Measurements from ENCODE around the gene CDK11B. TPM values are rescaled to one million over a fixed set of nuclear protein-coding genes. Genes with fewer than 3 reads are reported as not detected.

Gene CDK11B
- total RNA-seq: 10.5 and 11.8 TPM in 2 replicates

DNA sequence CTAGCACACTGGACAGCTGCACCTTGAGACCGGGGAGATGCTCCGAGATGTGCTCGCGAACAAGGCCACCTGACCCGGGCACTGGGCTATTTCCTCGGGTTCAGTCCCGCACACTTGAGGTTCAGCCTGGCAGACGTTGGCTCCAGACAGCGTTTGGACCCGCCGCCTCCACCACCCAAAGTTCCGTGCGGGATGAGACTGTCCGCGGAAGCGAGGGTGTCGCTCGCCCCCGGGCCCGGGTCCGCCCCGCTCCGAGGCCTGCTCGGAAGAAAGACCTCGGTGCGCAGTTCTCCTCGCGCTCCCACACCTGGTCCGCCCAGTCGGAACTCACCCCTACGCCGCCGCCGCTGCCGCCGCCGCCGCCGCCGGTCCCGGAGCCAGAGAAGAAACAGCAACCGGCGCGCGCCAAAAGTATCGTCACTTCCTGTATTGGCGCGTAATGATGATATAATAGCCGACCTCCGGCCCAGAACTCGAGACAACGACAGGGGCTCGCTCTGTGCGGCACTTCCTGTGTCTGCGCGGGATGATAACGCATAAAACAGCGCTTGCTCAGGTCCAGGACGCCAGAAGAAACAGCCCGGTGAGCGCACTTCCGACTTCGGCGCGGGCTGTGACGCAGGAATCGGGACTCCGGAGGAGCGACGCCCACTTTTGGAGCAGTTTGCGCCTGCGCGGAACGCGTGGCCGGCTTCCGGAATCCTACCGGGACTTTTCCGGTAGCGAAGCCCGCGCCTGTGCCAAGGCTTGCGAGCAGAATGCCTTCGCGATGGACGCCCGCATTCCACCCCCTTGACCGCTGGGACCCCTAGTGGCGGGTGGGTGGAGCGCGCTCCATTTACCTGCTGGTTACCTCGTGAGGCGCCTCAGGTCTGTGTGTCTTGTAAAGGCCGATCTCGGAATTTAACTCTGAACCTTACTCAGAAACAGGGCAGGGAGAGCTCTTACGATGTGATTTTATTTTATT lies at the start of gene CDK11B:
Gene CDK11B, minus strand, starts transcription at position 422 of the 967 bp plus-strand sequence. CDS start 1,519 bp downstream, outside the sequence.

DNA sequence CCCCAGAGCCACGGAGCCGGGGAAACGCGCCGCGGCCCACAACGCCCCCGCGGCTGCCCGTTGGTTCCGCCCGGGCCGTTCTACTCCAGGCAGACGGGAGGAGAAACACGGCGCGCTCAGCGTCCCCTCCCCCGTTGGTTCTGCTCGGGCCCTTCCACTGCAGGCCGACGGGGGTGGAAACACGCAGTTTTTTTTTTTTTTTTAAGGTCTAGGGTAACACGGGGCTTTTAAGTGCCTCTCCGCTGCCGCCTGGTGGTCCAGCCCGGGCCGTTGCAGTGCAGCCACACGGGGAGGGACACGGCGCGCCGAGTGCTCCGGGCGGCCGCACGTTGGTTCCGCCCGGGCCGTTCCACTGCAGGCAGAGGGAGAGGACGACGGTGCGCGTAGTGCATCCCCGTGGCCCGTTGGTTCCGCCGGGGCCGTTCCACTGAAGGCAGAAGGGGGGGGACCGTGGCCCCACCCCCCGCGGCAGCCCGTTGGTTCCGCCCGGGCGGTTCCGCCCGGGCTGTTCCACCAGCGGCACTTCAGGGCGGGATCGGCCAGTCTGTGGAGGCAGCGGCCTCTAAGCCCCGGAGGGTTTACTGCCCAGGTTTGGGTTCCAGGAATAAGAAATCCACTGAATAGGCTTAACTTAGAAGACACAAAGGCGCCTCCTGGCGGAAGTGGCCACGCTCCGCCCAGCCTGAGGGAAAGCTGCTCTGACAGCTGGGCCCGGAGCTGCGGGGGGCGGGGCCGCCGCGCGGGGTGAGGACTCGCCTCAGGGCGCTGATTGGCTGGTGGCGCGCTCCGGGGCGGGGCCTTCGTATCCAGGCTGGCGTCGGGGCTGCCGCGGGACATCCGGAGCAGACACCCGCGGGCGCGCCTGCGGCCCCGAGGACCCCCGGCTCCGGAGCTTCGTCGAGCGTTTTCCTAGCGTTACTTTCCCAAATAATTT lies 34.2 kb upstream of the CDK11B start, which contains the start of gene SLC35E2B:
Gene SLC35E2B, minus strand, starts transcription at position 82 of the 934 bp plus-strand sequence. CDS start 16,096 bp downstream, outside the sequence.

DNA sequence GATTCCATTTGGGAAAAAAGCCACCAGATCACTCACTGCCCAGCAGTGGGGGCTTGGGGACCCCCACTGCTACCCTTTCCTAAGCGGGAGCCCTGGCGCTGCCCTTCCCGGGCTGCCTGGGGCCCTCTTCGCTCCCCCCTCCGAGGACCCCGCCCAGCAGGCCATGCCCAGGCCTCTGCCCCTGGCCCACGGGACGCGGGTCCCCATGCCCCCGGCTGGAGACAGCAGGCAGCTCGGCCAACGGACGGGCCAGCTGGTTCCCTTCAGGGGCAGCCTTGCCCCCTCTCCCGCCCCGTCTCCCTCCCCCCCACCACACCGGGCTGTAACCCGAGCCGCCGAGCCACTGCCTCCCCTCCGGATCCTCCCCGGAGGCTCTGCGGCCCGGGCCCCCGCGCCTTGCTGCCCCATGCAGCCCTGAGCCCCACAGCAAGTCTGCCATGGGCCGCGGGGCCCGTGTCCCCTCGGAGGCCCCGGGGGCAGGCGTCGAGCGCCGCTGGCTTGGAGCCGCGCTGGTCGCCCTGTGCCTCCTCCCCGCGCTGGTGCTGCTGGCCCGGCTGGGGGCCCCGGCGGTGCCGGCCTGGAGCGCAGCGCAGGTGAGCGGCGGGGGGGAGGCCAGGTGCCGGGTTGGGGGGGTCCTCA lies 26.9 kb downstream of the CDK11B start, which contains the start of gene MMP23B:
Gene MMP23B, plus strand, starts transcription at position 392 of the 639 bp plus-strand sequence. Its CDS starts 46 bp downstream, at position 438.

DNA sequence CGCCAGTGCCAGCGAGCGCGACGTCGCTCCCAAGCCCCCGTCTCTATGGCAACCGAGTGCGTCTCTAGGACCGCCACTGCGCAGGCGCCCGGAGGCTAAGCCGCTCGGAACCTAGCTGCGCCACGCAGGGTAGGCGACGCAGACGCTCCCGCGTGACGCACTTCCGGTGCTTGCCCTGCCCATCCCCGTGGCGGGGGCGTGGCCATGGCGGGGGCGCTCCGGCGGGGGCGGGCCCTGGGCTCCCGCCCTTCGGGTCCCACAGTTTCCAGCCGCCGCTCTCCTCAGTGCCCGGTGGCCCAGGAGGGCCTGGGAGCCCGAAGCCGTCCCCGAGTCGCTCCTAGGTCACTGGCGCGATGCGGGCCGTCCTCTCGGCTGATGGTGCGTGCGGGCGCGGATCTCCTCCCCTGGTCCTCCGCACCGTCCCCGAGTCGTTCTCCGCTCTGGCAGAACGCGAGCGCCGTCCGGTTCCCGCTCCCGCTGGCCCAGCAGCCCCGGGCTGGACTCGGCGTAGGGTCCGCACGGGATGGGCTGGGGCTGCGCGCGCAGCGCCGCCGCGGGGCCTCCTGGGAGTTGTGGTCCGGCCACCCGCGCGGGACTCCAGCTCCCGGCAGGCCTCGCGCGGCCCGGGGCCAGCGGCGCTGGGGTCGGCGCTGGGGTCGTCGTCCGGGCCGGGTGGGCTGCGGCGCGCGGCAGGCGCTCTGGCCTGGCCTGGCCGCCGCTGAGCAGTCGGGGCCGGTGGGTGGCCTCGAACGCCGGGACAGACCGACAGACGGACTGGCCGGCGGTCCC lies 43.4 kb downstream of the CDK11B start, which contains the start of gene MIB2:
Gene MIB2, plus strand, starts transcription at position 245 of the 789 bp plus-strand sequence. CDS start 7,953 bp downstream, outside the sequence.

DNA sequence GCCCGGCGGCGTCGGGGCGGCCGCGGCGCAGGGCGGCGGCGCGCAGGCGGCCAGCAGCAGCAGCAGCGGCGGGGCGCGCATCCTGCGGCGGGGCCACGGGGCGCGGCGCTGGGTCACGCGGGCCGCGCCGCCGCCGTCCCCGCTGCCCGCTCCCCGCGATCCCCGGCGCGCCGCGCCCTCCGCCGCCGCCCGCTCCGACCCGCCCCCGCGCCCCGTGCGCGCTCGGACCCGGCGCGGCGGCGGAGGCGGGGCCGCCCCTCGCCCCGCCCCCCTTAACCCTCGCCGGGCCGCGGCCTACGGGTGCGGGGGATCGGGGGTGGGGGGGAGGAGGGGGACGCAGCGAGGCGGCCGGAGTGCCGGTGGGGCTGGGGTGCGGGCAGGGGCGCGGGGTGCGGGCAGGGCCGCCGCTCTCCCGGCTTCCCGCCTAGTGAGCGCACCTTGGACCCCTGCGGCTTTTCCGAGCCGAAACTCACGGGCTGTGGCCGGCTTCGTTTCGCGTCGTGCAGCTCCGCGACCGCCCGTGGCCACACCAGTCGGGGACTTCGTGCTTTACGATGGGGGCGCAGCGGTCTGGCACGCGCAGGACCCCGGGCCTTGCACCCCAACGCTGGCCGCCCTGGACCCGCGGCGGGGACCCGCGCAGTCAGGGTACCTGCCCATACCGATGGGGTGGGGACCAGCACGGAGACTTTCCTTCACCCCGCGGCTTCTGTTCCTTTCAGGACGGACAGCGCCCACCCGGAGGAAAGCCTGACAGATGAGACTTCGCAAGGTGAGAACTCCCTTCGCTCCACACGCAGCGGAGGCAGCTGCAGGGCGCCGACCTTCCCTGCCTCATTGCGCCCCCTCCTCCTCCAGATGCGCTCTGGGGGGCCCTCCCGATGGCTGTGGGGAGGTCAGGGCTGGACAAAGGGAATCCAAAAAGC lies 58.6 kb downstream of the CDK11B start, which contains the start of gene FNDC10:
Gene FNDC10, minus strand, starts transcription at position 201 of the 926 bp plus-strand sequence. Its CDS starts 120 bp downstream, at position 81.

Other genes starting within 250 kb of the CDK11B start
- 0.07 and 0.13 TPM in 2 replicates for gene ANKRD65, start 237.7 kb downstream of the CDK11B start, total RNA-seq
- gene VWA1, start 223.3 kb downstream of the CDK11B start, total RNA-seq: 1.3 and 2.9 TPM in 2 replicates
- gene ATAD3C, start 209.3 kb downstream of the CDK11B start, total RNA-seq: not detected in 2 replicates
- 33.0 and 38.4 TPM in 2 replicates for gene ATAD3B, start 187.2 kb downstream of the CDK11B start, total RNA-seq
- gene ATAD3A, start 146.8 kb downstream of the CDK11B start, total RNA-seq: 46.1 TPM in 2 replicates
- gene TMEM240, start 118.4 kb downstream of the CDK11B start, total RNA-seq: 3.5 and 4.0 TPM in 2 replicates
- gene SSU72, start 84.1 kb downstream of the CDK11B start, total RNA-seq: 84.0 and 84.4 TPM in 2 replicates
- gene FNDC10, start 58.9 kb downstream of the CDK11B start, total RNA-seq: 0.65 and 0.80 TPM in 2 replicates
- 23.3 and 25.3 TPM in 2 replicates for gene MIB2, start 43.5 kb downstream of the CDK11B start, total RNA-seq
- 0.13 and 0.29 TPM in 2 replicates for gene MMP23B, start 26.8 kb downstream of the CDK11B start, total RNA-seq
- 27.7 and 37.2 TPM in 2 replicates for gene SLC35E2B, start 33.8 kb upstream of the CDK11B start, total RNA-seq
- 13.3 and 17.7 TPM in 2 replicates for gene CDK11A, start 65.4 kb upstream of the CDK11B start, total RNA-seq
- 64.9 and 70.7 TPM in 2 replicates for gene NADK, start 119.5 kb upstream of the CDK11B start, total RNA-seq
- gene GNB1, start 232.1 kb upstream of the CDK11B start, total RNA-seq: 170 and 177 TPM in 2 replicates